Activated CD8-positive, alpha-beta T cell treated with anti-CD3 and anti-CD28 coated beads for 36 hours (primary cell): ENCODE results near the gene TNIK. TPM values are rescaled to one million over a fixed set of nuclear protein-coding genes. Genes with fewer than 3 reads are reported as not detected.

ENCODE experiments used
- ATAC-seq: fragments of 200-7000 bp; cut with Tn5 transposase; one replicate; pipeline ENCODE4 v1.10.0; 2021; ENCODE audit warnings: mild to moderate bottlenecking, moderate library complexity
- CTCF ChIA-PET: fragments of 350-600 bp; sonication (Branson Sonifier 250); formaldehyde crosslinking; loops from one replicate; lab custom pipeline; 2021; ENCODE audit warnings: antibody characterized with exemption; lab: Charles Lee
- POLR2A ChIA-PET: fragments of 350-600 bp; sonication (Branson Sonifier 250); formaldehyde crosslinking; loops from one replicate; lab custom pipeline; 2021; ENCODE audit warnings: antibody characterized with exemption; lab: Charles Lee
- DNase-seq: peaks from one replicate; pipeline ENCODE4 v3.0.0-alpha.2; 2020
- H3K27ac Mint-ChIP-seq: one replicate; pipeline ENCODE4 v1.8.0; 2021; ENCODE audit warnings: mild to moderate bottlenecking, mixed read lengths
- H3K27me3 Mint-ChIP-seq: one replicate; pipeline ENCODE4 v1.8.0; 2021; ENCODE audit warnings: mixed read lengths
- H3K36me3 Mint-ChIP-seq: one replicate; pipeline ENCODE4 v1.8.0; 2021; ENCODE audit warnings: low read depth, mixed read lengths
- H3K4me1 Mint-ChIP-seq: one replicate; pipeline ENCODE4 v1.8.0; 2021; ENCODE audit warnings: low read depth, mixed read lengths
- H3K4me3 Mint-ChIP-seq: one replicate; pipeline ENCODE4 v1.8.0; 2021; ENCODE audit warnings: mild to moderate bottlenecking, moderate library complexity, mixed read lengths
- H3K9me3 Mint-ChIP-seq: one replicate; pipeline ENCODE4 v1.8.0; 2021; ENCODE audit warnings: mixed read lengths
- CTCF ChIP-seq: fragments of 200-600 bp; IDR thresholded peaks from one replicate; pipeline ENCODE4 v1.8.0; 2022; ENCODE audit warnings: antibody characterized with exemption, mild to moderate bottlenecking
- intact Hi-C: fragments of 100-400 bp; cut with micrococcal nuclease; formaldehyde crosslinking; loops from one replicate; pipeline ENCODE4 v1.10.0; 2022
- total RNA-seq, 2 experiments: library from RNA; stranded (reverse); gene quantifications; one replicate each; pipeline ENCODE4 v1.2.3, GENCODE V29; 2021

The TNIK gene
- total RNA-seq, 2 experiments from 2014 or later: 25.1 to 28.8 TPM

GRCh38 chr3:171223396-171223795 is 236.8 kb downstream of the TNIK start:
- intact Hi-C loops: no loop called here
- no peak overlapping the region for H3K4me3 Mint-ChIP-seq
- DNase-seq (no peak), ATAC-seq (no peak)
- ChIA-PET CTCF (interaction anchor here (1.0 to 1.9 kb wide), 4 partner anchors 9 to 237 kb away, joined by 3 to 6 read pairs (median 4); partner anchors contain the start of gene TNIK), POLR2A (no interaction called here)
- no peaks in the 10 kb centered on the region for H3K27me3 Mint-ChIP-seq
- H3K36me3 Mint-ChIP-seq: peaks cover 30% of the 10 kb centered on the region
- H3K4me1 Mint-ChIP-seq: peaks cover 32% of the 10 kb centered on the region
- no peak overlapping the region for H3K27ac Mint-ChIP-seq
- TF ChIP-seq CTCF: no peak
- peaks cover 14% of the 10 kb centered on the region for H3K9me3 Mint-ChIP-seq

GRCh38 chr3:171222995-171223394 is 237.2 kb downstream of the TNIK start:
- TF ChIP-seq CTCF: no peak
- Mint-ChIP-seq H3K4me3 (no peak overlapping the region), H3K4me1 (peaks cover 31% of the 10 kb centered on the region), H3K27me3 (no peaks in the 10 kb centered on the region), H3K9me3 (peaks cover 14% of the 10 kb centered on the region), H3K36me3 (peaks cover 27% of the 10 kb centered on the region), H3K27ac (no peak overlapping the region)
- ChIA-PET POLR2A (no interaction called here), CTCF (interaction anchor here (1.1 to 1.9 kb wide), 2 partner anchors 70 to 237 kb away, joined by 4 to 6 read pairs; partner anchors contain the start of gene TNIK)
- DNase-seq: no peak
- intact Hi-C loops: no loop called here
- no peak for ATAC-seq

GRCh38 chr3:171221597-171221996 is 238.6 kb downstream of the TNIK start:
- ChIA-PET CTCF (interaction anchor here (0.5 to 0.9 kb wide), 2 partner anchors 37 to 44 kb away, joined by 3 read pairs; no protein-coding TSS in a partner anchor), POLR2A (no interaction called here)
- Mint-ChIP-seq H3K4me1 (peaks cover 33% of the 10 kb centered on the region), H3K36me3 (peaks cover 19% of the 10 kb centered on the region), H3K27ac (peak overlapping the region; percentile 26), H3K4me3 (no peak overlapping the region), H3K27me3 (no peaks in the 10 kb centered on the region), H3K9me3 (peaks cover 14% of the 10 kb centered on the region)
- ATAC-seq (no peak), DNase-seq (no peak)
- TF ChIP-seq CTCF: no peak
- intact Hi-C loops: no loop called here

GRCh38 chr3:171221104-171221503 is 239.1 kb downstream of the TNIK start:
- Mint-ChIP-seq H3K27ac (peak overlapping the region; percentile 26), H3K4me3 (no peak overlapping the region), H3K9me3 (peaks cover 11% of the 10 kb centered on the region), H3K36me3 (peaks cover 16% of the 10 kb centered on the region), H3K27me3 (no peaks in the 10 kb centered on the region), H3K4me1 (peaks cover 30% of the 10 kb centered on the region)
- ChIA-PET POLR2A (no interaction called here), CTCF (interaction anchor here (0.5 kb wide), 1 partner anchor 44 kb away, joined by 3 read pairs; no protein-coding TSS in a partner anchor)
- TF ChIP-seq CTCF: no peak
- intact Hi-C loops: no loop called here
- no peak for ATAC-seq
- DNase-seq: no peak

GRCh38 chr3:171219258-171219657 is 240.9 kb downstream of the TNIK start:
- Mint-ChIP-seq H3K4me3 (no peak overlapping the region), H3K4me1 (peaks cover 13% of the 10 kb centered on the region)
- POLR2A ChIA-PET: no interaction called here

More at GRCh38 chr3:171219258-171219657, 240.9 kb downstream of the TNIK start:
- Mint-ChIP-seq H3K27ac (no peak overlapping the region), H3K27me3 (no peaks in the 10 kb centered on the region), H3K36me3 (peaks cover under 1% of the 10 kb centered on the region), H3K9me3 (no peaks in the 10 kb centered on the region)
- peak; percentile 34 for ATAC-seq
- DNase-seq: no peak
- CTCF ChIA-PET: no interaction called here
- intact Hi-C loops: no loop called here
- no peak for TF ChIP-seq CTCF
